Measurements from ENCODE around the gene EPC1. TPM values are rescaled to one million over a fixed set of nuclear protein-coding genes. Genes with fewer than 3 reads are reported as not detected.
"Not testable (repeated sequence)": the region's sequence is repeated elsewhere in the genome, so short reads cannot be mapped to it uniquely, and the experiment has no call there.

EPC1 gene
- total and polyA plus RNA-seq, 9 donors: 32.5 to 42.5 (median 38.0) TPM

- no peak overlapping the region for H3K27ac ChIP-seq (ENCODE audit: low read length)
- H3K36me3 ChIP-seq (ENCODE audit: control insufficient read depth, insufficient read depth, low read length): peaks cover 2% of the 10 kb centered on the region
- no peak for DNase-seq
- H3K4me1 ChIP-seq (ENCODE audit: control insufficient read depth, insufficient read depth, low read length): no peaks in the 10 kb centered on the region
- no peak overlapping the region for H3K4me3 ChIP-seq (ENCODE audit: low read length)
- H3K9me3 ChIP-seq (replicated peaks; ENCODE audit: control insufficient read depth, low read depth, low read length): peaks cover 2% of the 10 kb centered on the region
- no peaks in the 10 kb centered on the region for H3K27me3 ChIP-seq (ENCODE audit: control insufficient read depth, insufficient read depth, low read length)
Measured at GRCh38 chr10:32373031-32373430, 26.1 kb upstream of the EPC1 start.

- Histone ChIP-seq H3K27ac (ENCODE audit: low read length) (no peak overlapping the region), H3K4me1 (ENCODE audit: control insufficient read depth, insufficient read depth, low read length) (no peaks in the 10 kb centered on the region), H3K27me3 (ENCODE audit: control insufficient read depth, insufficient read depth, low read length) (no peaks in the 10 kb centered on the region), H3K4me3 (ENCODE audit: low read length) (no peak overlapping the region), H3K36me3 (ENCODE audit: control insufficient read depth, insufficient read depth, low read length) (peaks cover 2% of the 10 kb centered on the region), H3K9me3 (replicated peaks; ENCODE audit: control insufficient read depth, low read depth, low read length) (peaks cover 2% of the 10 kb centered on the region)
- WGBS (ENCODE audit: insufficient coverage): no CpG with 5 or more reads among the region's 10 CpGs
- no peak for DNase-seq
Measured at GRCh38 chr10:32372000-32372875, 25.3 kb upstream of the EPC1 start.

- no peak overlapping the region for H3K27ac ChIP-seq (ENCODE audit: low read length)
- H3K4me1 ChIP-seq (ENCODE audit: control insufficient read depth, insufficient read depth, low read length): no peaks in the 10 kb centered on the region
- peaks cover 2% of the 10 kb centered on the region for H3K36me3 ChIP-seq (ENCODE audit: control insufficient read depth, insufficient read depth, low read length)
- no peak overlapping the region for H3K4me3 ChIP-seq (ENCODE audit: low read length)
- peaks cover 2% of the 10 kb centered on the region for H3K9me3 ChIP-seq (replicated peaks; ENCODE audit: control insufficient read depth, low read depth, low read length)
- H3K27me3 ChIP-seq (ENCODE audit: control insufficient read depth, insufficient read depth, low read length): no peaks in the 10 kb centered on the region
- DNase-seq: no peak
- WGBS (ENCODE audit: insufficient coverage): no CpG with 5 or more reads among the region's 1 CpG
Measured at GRCh38 chr10:32371101-32371500, 24.1 kb upstream of the EPC1 start.

- Histone ChIP-seq H3K4me3 (ENCODE audit: low read length) (no peak overlapping the region), H3K36me3 (ENCODE audit: control insufficient read depth, insufficient read depth, low read length) (peaks cover 2% of the 10 kb centered on the region), H3K9me3 (replicated peaks; ENCODE audit: control insufficient read depth, low read depth, low read length) (no peaks in the 10 kb centered on the region), H3K27ac (ENCODE audit: low read length) (no peak overlapping the region), H3K27me3 (ENCODE audit: control insufficient read depth, insufficient read depth, low read length) (no peaks in the 10 kb centered on the region), H3K4me1 (ENCODE audit: control insufficient read depth, insufficient read depth, low read length) (no peaks in the 10 kb centered on the region)
- peak; percentile 83 for DNase-seq
- WGBS (ENCODE audit: insufficient coverage): 40% methylated on average over 6 of the region's 7 CpGs
Measured at GRCh38 chr10:32367793-32368453, 21.0 kb upstream of the EPC1 start.

GRCh38 chr10:32366588-32366987 lies 19.6 kb upstream of the EPC1 start:
- no peaks in the 10 kb centered on the region for H3K27me3 ChIP-seq (ENCODE audit: control insufficient read depth, insufficient read depth, low read length)
- H3K4me1 ChIP-seq (ENCODE audit: control insufficient read depth, insufficient read depth, low read length): no peaks in the 10 kb centered on the region
- H3K4me3 ChIP-seq (ENCODE audit: low read length): no peak overlapping the region
- peaks cover 2% of the 10 kb centered on the region for H3K36me3 ChIP-seq (ENCODE audit: control insufficient read depth, insufficient read depth, low read length)
- no CpG with 5 or more reads among the region's 3 CpGs for WGBS (ENCODE audit: insufficient coverage)
- DNase-seq: no peak
- no peaks in the 10 kb centered on the region for H3K9me3 ChIP-seq (replicated peaks; ENCODE audit: control insufficient read depth, low read depth, low read length)
- no peak overlapping the region for H3K27ac ChIP-seq (ENCODE audit: low read length)

GRCh38 chr10:32366111-32366510 lies 19.2 kb upstream of the EPC1 start:
- DNase-seq: no peak
- Histone ChIP-seq H3K36me3 (ENCODE audit: control insufficient read depth, insufficient read depth, low read length) (peaks cover 1% of the 10 kb centered on the region), H3K27ac (ENCODE audit: low read length) (no peak overlapping the region), H3K9me3 (replicated peaks; ENCODE audit: control insufficient read depth, low read depth, low read length) (no peaks in the 10 kb centered on the region), H3K4me1 (ENCODE audit: control insufficient read depth, insufficient read depth, low read length) (no peaks in the 10 kb centered on the region), H3K4me3 (ENCODE audit: low read length) (no peak overlapping the region), H3K27me3 (ENCODE audit: control insufficient read depth, insufficient read depth, low read length) (no peaks in the 10 kb centered on the region)
- WGBS (ENCODE audit: insufficient coverage): no CpG with 5 or more reads among the region's 4 CpGs

GRCh38 chr10:32365404-32365803 lies 18.4 kb upstream of the EPC1 start:
- H3K27ac ChIP-seq (ENCODE audit: low read length); H3K4me1 ChIP-seq (ENCODE audit: control insufficient read depth, insufficient read depth, low read length); H3K27me3 ChIP-seq (ENCODE audit: control insufficient read depth, insufficient read depth, low read length); H3K9me3 ChIP-seq (replicated peaks; ENCODE audit: control insufficient read depth, low read depth, low read length); H3K36me3 ChIP-seq (ENCODE audit: control insufficient read depth, insufficient read depth, low read length); H3K4me3 ChIP-seq (ENCODE audit: low read length); DNase-seq: not testable (repeated sequence)
- WGBS (ENCODE audit: insufficient coverage): 100% methylated on average over 4 of the region's 8 CpGs

- Histone ChIP-seq H3K4me1 (ENCODE audit: control insufficient read depth, insufficient read depth, low read length) (no peaks in the 10 kb centered on the region), H3K9me3 (replicated peaks; ENCODE audit: control insufficient read depth, low read depth, low read length) (peaks cover 5% of the 10 kb centered on the region), H3K27ac (ENCODE audit: low read length) (no peak overlapping the region), H3K36me3 (ENCODE audit: control insufficient read depth, insufficient read depth, low read length) (peaks cover 3% of the 10 kb centered on the region), H3K4me3 (ENCODE audit: low read length) (no peak overlapping the region), H3K27me3 (ENCODE audit: control insufficient read depth, insufficient read depth, low read length) (no peaks in the 10 kb centered on the region)
- 75% methylated on average over 5 of the region's 6 CpGs for WGBS (ENCODE audit: insufficient coverage)
- no peak for DNase-seq
Measured at GRCh38 chr10:32362571-32362970, 15.6 kb upstream of the EPC1 start.

GRCh38 chr10:32360884-32361283 lies 13.9 kb upstream of the EPC1 start:
- Histone ChIP-seq H3K4me3 (ENCODE audit: low read length) (no peak overlapping the region), H3K27ac (ENCODE audit: low read length) (no peak overlapping the region), H3K27me3 (ENCODE audit: control insufficient read depth, insufficient read depth, low read length) (no peaks in the 10 kb centered on the region), H3K36me3 (ENCODE audit: control insufficient read depth, insufficient read depth, low read length) (peaks cover 7% of the 10 kb centered on the region), H3K9me3 (replicated peaks; ENCODE audit: control insufficient read depth, low read depth, low read length) (peaks cover 8% of the 10 kb centered on the region), H3K4me1 (ENCODE audit: control insufficient read depth, insufficient read depth, low read length) (no peaks in the 10 kb centered on the region)
- 80% methylated on average over 1 of the region's 2 CpGs for WGBS (ENCODE audit: insufficient coverage)
- no peak for DNase-seq

GRCh38 chr10:32360241-32360640 lies 13.3 kb upstream of the EPC1 start:
- H3K27me3 ChIP-seq (ENCODE audit: control insufficient read depth, insufficient read depth, low read length): no peaks in the 10 kb centered on the region
- H3K4me1 ChIP-seq (ENCODE audit: control insufficient read depth, insufficient read depth, low read length): no peaks in the 10 kb centered on the region
- H3K36me3 ChIP-seq (ENCODE audit: control insufficient read depth, insufficient read depth, low read length): peaks cover 7% of the 10 kb centered on the region
- DNase-seq: no peak
- peaks cover 8% of the 10 kb centered on the region for H3K9me3 ChIP-seq (replicated peaks; ENCODE audit: control insufficient read depth, low read depth, low read length)
- WGBS (ENCODE audit: insufficient coverage): no CpG with 5 or more reads among the region's 1 CpG
- no peak overlapping the region for H3K27ac ChIP-seq (ENCODE audit: low read length)
- H3K4me3 ChIP-seq (ENCODE audit: low read length): no peak overlapping the region
